BJ (cell line): Measurements from ENCODE around the gene EIF2S3. TPM values are rescaled to one million over a fixed set of nuclear protein-coding genes. Genes with fewer than 3 reads are reported as not detected.
A peak's percentile ranks its signal among the peaks of the same experiment; 100 is the strongest.
"Not testable (repeated sequence)": the region's sequence is repeated elsewhere in the genome, so short reads cannot be mapped to it uniquely, and the experiment has no call there.

Experiments
- CTCF ChIA-PET: fragments of 350-600 bp; formaldehyde crosslinking; extraction: SDS; loops from one replicate; lab custom pipeline; 2021; ENCODE audit warnings: antibody characterized with exemption, inconsistent platforms; lab: Yijun Ruan, JAX
- POLR2A ChIA-PET: fragments of 300-600 bp; sonication (Branson Sonifier 250); formaldehyde crosslinking; extraction: SDS; loops from one replicate; lab custom pipeline; 2021; ENCODE audit warnings: antibody characterized with exemption; lab: Charles Lee
- DNase-seq: peaks from one replicate; pipeline ENCODE4 v3.0.0-alpha.2; 2011; ENCODE audit warnings: low read depth
- H3K27me3 ChIP-seq: 2 replicates; pipeline ENCODE4 v1.6.0; 2011; ENCODE audit warnings: low read length; ENCODE audit not compliant: control insufficient read depth, insufficient read depth
- H3K36me3 ChIP-seq: 2 replicates; pipeline ENCODE4 v1.5.1; 2011; ENCODE audit warnings: low read length; ENCODE audit not compliant: control insufficient read depth, insufficient read depth
- H3K4me3 ChIP-seq: 2 replicates; pipeline ENCODE4 v1.5.1; 2011; ENCODE audit warnings: low read depth, mild to moderate bottlenecking, control low read depth, low read length
- CTCF ChIP-seq: IDR thresholded peaks from 2 replicates; pipeline ENCODE4 v1.5.1; 2011; ENCODE audit warnings: low read depth, mild to moderate bottlenecking, control low read depth, inconsistent platforms, low read length, moderate library complexity; ENCODE audit not compliant: insufficient read depth
- polyA plus RNA-seq: library from polyadenylated mRNA; depleted of rRNA; stranded (reverse); fragments of >200 nt; gene quantifications from 2 replicates; pipeline ENCODE4 v1.2.3, GENCODE V29; 2011

EIF2S3 gene
- polyA plus RNA-seq, 1 experiment = 55.9 TPM

- peak within 1 kb of the TSS; percentile 52 for H3K4me3 ChIP-seq
- ChIA-PET CTCF (no interaction called here), POLR2A (no interaction called here)
- H3K36me3 ChIP-seq = no peaks in the 10 kb centered on the region
- H3K27me3 ChIP-seq = no peaks in the 10 kb centered on the region
- DNase-seq = no peak
- no peak for TF ChIP-seq CTCF
These were observed 27.7 kb upstream of the EIF2S3 start, which contains the start of gene KLHL15 for GRCh38 chrX:24027086-24027485. KLHL15 (minus strand) TSS chrX:24027186; CDS start chrX:24006693, 20,493 bp downstream.

- ChIA-PET CTCF (interaction anchor here (0.7 kb wide), 1 partner anchor 26 kb away, joined by 3 read pairs; the partner anchor contains the start of gene EIF2S3), POLR2A (no interaction called here)
- no peaks in the 10 kb centered on the region for H3K27me3 ChIP-seq
- TF ChIP-seq CTCF = no peak
- H3K36me3 ChIP-seq = no peaks in the 10 kb centered on the region
- H3K4me3 ChIP-seq = no peak overlapping the region
- DNase-seq = no peak
These were observed 26.8 kb upstream of the EIF2S3 start for GRCh38 chrX:24027985-24028384.

GRCh38 chrX:24030597-24030996, 24.2 kb upstream of the EIF2S3 start:
- POLR2A ChIA-PET = no interaction called here

GRCh38 chrX:24034485-24034884, 20.3 kb upstream of the EIF2S3 start:
- Histone ChIP-seq H3K27me3 (no peaks in the 10 kb centered on the region), H3K36me3 (no peaks in the 10 kb centered on the region), H3K4me3 (no peak overlapping the region)
- no peak for TF ChIP-seq CTCF
- ChIA-PET CTCF (interaction anchor here (1.2 kb wide), 1 partner anchor 20 kb away, joined by 5 read pairs; the partner anchor contains the start of gene EIF2S3), POLR2A (no interaction called here)
- no peak for DNase-seq

More at GRCh38 chrX:24030597-24030996, 24.2 kb upstream of the EIF2S3 start:
- TF ChIP-seq CTCF = no peak
- H3K27me3 ChIP-seq = no peaks in the 10 kb centered on the region
- DNase-seq = no peak
- H3K4me3 ChIP-seq = no peak overlapping the region
- no peaks in the 10 kb centered on the region for H3K36me3 ChIP-seq
- CTCF ChIA-PET = no interaction called here

GRCh38 chrX:24037729-24038128, 17.0 kb upstream of the EIF2S3 start:
- CTCF ChIA-PET = no interaction called here

GRCh38 chrX:24046060-24046459, 8.7 kb upstream of the EIF2S3 start:
- H3K4me3 ChIP-seq, POLR2A ChIA-PET, H3K36me3 ChIP-seq, DNase-seq, H3K27me3 ChIP-seq, CTCF ChIA-PET: not testable (repeated sequence)

More at GRCh38 chrX:24037729-24038128, 17.0 kb upstream of the EIF2S3 start:
- no peak for DNase-seq
- Histone ChIP-seq H3K4me3 (no peak overlapping the region), H3K36me3 (no peaks in the 10 kb centered on the region), H3K27me3 (no peaks in the 10 kb centered on the region)
- TF ChIP-seq CTCF = no peak
- POLR2A ChIA-PET = no interaction called here

GRCh38 chrX:24049643-24050042, 5.1 kb upstream of the EIF2S3 start:
- POLR2A ChIA-PET, H3K36me3 ChIP-seq, DNase-seq, H3K4me3 ChIP-seq, H3K27me3 ChIP-seq, CTCF ChIA-PET: not testable (repeated sequence)

- POLR2A ChIA-PET, H3K4me3 ChIP-seq, H3K27me3 ChIP-seq, DNase-seq, CTCF ChIA-PET, H3K36me3 ChIP-seq: not testable (repeated sequence)
These were observed 4.0 kb upstream of the EIF2S3 start for GRCh38 chrX:24050522-24051318.
